Activated T-cell treated with anti-CD3 and anti-CD28 coated beads, Interleukin-2, amount 50 U/mL, for 4 hours (primary cell): Measurements from ENCODE around the gene USP17L26. TPM values are rescaled to one million over a fixed set of nuclear protein-coding genes. Genes with fewer than 3 reads are reported as not detected.
"Not testable (repeated sequence)": the region's sequence is repeated elsewhere in the genome, so short reads cannot be mapped to it uniquely, and the experiment has no call there.

ENCODE experiments used
- ATAC-seq, 2 donors: fragments of 200-7000 bp; cut with Tn5 transposase; one replicate each; pipeline ENCODE4 v1.10.0; 2021
- DNase-seq: peaks from one replicate; pipeline ENCODE4 v3.0.0-alpha.2; 2020
- H3K27me3 Mint-ChIP-seq: one replicate; pipeline ENCODE4 v1.8.0; 2021; ENCODE audit warnings: low read depth, mixed read lengths
- H3K36me3 Mint-ChIP-seq: one replicate; pipeline ENCODE4 v1.8.0; 2022; ENCODE audit warnings: mixed read lengths; ENCODE audit not compliant: insufficient read depth
- H3K4me1 Mint-ChIP-seq: one replicate; pipeline ENCODE4 v1.8.0; 2021; ENCODE audit warnings: low read depth, mixed read lengths
- H3K4me3 Mint-ChIP-seq: one replicate; pipeline ENCODE4 v1.8.0; 2021; ENCODE audit warnings: mild to moderate bottlenecking, moderate library complexity, mixed read lengths
- H3K9me3 Mint-ChIP-seq: one replicate; pipeline ENCODE4 v1.8.0; 2021; ENCODE audit warnings: mixed read lengths
- total RNA-seq, 3 donors: library from RNA; stranded (reverse); gene quantifications; one replicate each; pipeline ENCODE4 v1.2.1, GENCODE V29; 2021

The USP17L26 gene, protein sequence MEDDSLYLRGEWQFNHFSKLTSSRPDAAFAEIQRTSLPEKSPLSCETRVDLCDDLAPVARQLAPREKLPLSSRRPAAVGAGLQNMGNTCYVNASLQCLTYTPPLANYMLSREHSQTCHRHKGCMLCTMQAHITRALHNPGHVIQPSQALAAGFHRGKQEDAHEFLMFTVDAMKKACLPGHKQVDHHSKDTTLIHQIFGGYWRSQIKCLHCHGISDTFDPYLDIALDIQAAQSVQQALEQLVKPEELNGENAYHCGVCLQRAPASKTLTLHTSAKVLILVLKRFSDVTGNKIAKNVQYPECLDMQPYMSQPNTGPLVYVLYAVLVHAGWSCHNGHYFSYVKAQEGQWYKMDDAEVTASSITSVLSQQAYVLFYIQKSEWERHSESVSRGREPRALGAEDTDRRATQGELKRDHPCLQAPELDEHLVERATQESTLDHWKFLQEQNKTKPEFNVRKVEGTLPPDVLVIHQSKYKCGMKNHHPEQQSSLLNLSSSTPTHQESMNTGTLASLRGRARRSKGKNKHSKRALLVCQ
- total RNA-seq = not detected

DNA sequence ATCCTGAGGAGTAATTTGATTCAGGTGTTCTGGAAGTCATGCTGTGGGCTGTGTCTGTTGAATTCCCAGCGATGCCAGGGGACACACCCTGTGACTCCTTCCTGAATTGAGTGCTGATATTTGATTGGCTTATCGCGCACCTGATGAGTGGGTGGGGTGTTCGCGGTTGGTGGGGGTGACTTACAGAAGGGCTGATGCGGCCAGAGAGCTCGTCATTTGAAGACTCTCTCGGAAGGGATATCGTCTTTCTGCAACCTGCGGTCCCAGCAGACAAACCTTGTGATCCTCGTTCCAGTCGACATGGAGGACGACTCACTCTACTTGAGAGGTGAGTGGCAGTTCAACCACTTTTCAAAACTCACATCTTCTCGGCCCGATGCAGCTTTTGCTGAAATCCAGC is at the start of gene USP17L26:
USP17L26 (plus strand) TSS at position 301 of the 400 bp plus-strand sequence; CDS start at position 301, 0 bp downstream.
- DNase-seq, H3K9me3 Mint-ChIP-seq, H3K36me3 Mint-ChIP-seq, H3K4me1 Mint-ChIP-seq, H3K27me3 Mint-ChIP-seq, H3K4me3 Mint-ChIP-seq, ATAC-seq: not testable (repeated sequence)

DNA sequence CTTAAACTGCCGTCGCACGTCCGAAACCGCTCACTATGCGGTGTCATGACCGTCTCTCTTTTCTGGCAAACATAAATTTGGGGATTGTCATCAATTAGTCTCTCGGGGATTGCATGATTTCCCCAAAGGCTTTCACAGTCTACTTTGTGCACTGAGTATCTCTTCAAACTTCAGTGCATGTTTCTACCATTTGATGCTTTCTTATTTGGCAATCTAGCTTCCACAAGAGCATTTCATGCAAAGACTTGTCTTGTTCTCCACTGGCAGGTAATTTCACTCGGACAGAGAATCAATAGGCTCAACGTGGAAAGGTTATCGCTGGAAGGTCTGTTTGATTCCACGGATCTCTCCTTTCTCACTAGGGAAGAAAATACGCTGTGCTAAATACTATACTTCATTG is 10.3 kb upstream of the USP17L26 start:
- H3K27me3 Mint-ChIP-seq, DNase-seq, H3K4me3 Mint-ChIP-seq, ATAC-seq, H3K4me1 Mint-ChIP-seq, H3K36me3 Mint-ChIP-seq, H3K9me3 Mint-ChIP-seq: not testable (repeated sequence)

DNA sequence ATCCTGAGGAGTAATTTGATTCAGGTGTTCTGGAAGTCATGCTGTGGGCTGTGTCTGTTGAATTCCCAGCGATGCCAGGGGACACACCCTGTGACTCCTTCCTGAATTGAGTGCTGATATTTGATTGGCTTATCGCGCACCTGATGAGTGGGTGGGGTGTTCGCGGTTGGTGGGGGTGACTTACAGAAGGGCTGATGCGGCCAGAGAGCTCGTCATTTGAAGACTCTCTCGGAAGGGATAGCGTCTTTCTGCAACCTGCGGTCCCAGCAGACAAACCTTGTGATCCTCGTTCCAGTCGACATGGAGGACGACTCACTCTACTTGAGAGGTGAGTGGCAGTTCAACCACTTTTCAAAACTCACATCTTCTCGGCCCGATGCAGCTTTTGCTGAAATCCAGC is 9.6 kb upstream of the USP17L26 start, which contains the start of gene USP17L24:
USP17L24 (plus strand) TSS at position 301 of the 400 bp plus-strand sequence; CDS start at position 301, 0 bp downstream.
- H3K9me3 Mint-ChIP-seq, H3K36me3 Mint-ChIP-seq: not testable (repeated sequence)

DNA sequence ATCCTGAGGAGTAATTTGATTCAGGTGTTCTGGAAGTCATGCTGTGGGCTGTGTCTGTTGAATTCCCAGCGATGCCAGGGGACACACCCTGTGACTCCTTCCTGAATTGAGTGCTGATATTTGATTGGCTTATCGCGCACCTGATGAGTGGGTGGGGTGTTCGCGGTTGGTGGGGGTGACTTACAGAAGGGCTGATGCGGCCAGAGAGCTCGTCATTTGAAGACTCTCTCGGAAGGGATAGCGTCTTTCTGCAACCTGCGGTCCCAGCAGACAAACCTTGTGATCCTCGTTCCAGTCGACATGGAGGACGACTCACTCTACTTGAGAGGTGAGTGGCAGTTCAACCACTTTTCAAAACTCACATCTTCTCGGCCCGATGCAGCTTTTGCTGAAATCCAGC is 4.8 kb upstream of the USP17L26 start, which contains the start of gene USP17L25:
USP17L25 (plus strand) TSS at position 301 of the 400 bp plus-strand sequence; CDS start at position 301, 0 bp downstream.
- H3K9me3 Mint-ChIP-seq, DNase-seq, H3K27me3 Mint-ChIP-seq, H3K36me3 Mint-ChIP-seq, ATAC-seq, H3K4me3 Mint-ChIP-seq, H3K4me1 Mint-ChIP-seq: not testable (repeated sequence)

More for the DNA sequence above, 9.6 kb upstream of the USP17L26 start, which contains the start of gene USP17L24:
- H3K27me3 Mint-ChIP-seq, ATAC-seq, DNase-seq, H3K4me3 Mint-ChIP-seq, H3K4me1 Mint-ChIP-seq: not testable (repeated sequence)

DNA sequence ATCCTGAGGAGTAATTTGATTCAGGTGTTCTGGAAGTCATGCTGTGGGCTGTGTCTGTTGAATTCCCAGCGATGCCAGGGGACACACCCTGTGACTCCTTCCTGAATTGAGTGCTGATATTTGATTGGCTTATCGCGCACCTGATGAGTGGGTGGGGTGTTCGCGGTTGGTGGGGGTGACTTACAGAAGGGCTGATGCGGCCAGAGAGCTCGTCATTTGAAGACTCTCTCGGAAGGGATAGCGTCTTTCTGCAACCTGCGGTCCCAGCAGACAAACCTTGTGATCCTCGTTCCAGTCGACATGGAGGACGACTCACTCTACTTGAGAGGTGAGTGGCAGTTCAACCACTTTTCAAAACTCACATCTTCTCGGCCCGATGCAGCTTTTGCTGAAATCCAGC is 4.6 kb downstream of the USP17L26 start, which contains the start of gene USP17L5:
USP17L5 (plus strand) TSS at position 301 of the 400 bp plus-strand sequence; CDS start at position 301, 0 bp downstream.
- H3K4me3 Mint-ChIP-seq, H3K9me3 Mint-ChIP-seq, H3K27me3 Mint-ChIP-seq, ATAC-seq, H3K4me1 Mint-ChIP-seq, H3K36me3 Mint-ChIP-seq, DNase-seq: not testable (repeated sequence)

DNA sequence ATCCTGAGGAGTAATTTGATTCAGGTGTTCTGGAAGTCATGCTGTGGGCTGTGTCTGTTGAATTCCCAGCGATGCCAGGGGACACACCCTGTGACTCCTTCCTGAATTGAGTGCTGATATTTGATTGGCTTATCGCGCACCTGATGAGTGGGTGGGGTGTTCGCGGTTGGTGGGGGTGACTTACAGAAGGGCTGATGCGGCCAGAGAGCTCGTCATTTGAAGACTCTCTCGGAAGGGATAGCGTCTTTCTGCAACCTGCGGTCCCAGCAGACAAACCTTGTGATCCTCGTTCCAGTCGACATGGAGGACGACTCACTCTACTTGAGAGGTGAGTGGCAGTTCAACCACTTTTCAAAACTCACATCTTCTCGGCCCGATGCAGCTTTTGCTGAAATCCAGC is 9.4 kb downstream of the USP17L26 start, which contains the start of gene USP17L27:
USP17L27 (plus strand) TSS at position 301 of the 400 bp plus-strand sequence; CDS start at position 301, 0 bp downstream.
- DNase-seq, H3K4me1 Mint-ChIP-seq, H3K27me3 Mint-ChIP-seq, ATAC-seq, H3K9me3 Mint-ChIP-seq, H3K36me3 Mint-ChIP-seq, H3K4me3 Mint-ChIP-seq: not testable (repeated sequence)

DNA sequence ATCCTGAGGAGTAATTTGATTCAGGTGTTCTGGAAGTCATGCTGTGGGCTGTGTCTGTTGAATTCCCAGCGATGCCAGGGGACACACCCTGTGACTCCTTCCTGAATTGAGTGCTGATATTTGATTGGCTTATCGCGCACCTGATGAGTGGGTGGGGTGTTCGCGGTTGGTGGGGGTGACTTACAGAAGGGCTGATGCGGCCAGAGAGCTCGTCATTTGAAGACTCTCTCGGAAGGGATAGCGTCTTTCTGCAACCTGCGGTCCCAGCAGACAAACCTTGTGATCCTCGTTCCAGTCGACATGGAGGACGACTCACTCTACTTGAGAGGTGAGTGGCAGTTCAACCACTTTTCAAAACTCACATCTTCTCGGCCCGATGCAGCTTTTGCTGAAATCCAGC is 14.1 kb downstream of the USP17L26 start, which contains the start of gene USP17L28:
USP17L28 (plus strand) TSS at position 301 of the 400 bp plus-strand sequence; CDS start at position 301, 0 bp downstream.
- H3K36me3 Mint-ChIP-seq, H3K4me1 Mint-ChIP-seq, H3K4me3 Mint-ChIP-seq, ATAC-seq, H3K9me3 Mint-ChIP-seq, H3K27me3 Mint-ChIP-seq, DNase-seq: not testable (repeated sequence)

DNA sequence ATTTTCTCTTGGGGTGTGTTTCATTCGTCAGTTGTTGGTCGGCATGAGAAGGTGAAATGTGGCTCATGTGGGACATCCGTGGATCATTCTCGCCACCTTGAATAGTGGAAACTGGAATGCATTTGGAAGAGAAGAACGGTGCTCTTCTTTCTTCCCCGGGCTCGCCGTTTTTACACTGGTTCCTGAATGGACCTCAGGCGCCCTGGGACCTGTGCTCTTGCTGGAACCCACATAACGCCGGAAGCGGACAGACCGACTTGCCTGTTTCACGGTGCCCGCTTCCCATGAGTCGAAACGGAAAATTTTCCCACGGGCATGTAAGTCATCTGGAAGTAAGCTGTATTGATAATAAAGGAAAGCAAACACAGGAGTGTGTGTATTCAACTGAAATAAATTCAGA is 16.4 kb downstream of the USP17L26 start:
- not testable (repeated sequence) for DNase-seq, H3K27me3 Mint-ChIP-seq, H3K4me3 Mint-ChIP-seq, H3K4me1 Mint-ChIP-seq, H3K9me3 Mint-ChIP-seq, H3K36me3 Mint-ChIP-seq, ATAC-seq

DNA sequence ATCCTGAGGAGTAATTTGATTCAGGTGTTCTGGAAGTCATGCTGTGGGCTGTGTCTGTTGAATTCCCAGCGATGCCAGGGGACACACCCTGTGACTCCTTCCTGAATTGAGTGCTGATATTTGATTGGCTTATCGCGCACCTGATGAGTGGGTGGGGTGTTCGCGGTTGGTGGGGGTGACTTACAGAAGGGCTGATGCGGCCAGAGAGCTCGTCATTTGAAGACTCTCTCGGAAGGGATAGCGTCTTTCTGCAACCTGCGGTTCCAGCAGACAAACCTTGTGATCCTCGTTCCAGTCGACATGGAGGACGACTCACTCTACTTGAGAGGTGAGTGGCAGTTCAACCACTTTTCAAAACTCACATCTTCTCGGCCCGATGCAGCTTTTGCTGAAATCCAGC is 18.9 kb downstream of the USP17L26 start, which contains the start of gene USP17L29:
USP17L29 (plus strand) TSS at position 301 of the 400 bp plus-strand sequence; CDS start at position 301, 0 bp downstream.
- H3K27me3 Mint-ChIP-seq, H3K4me1 Mint-ChIP-seq, ATAC-seq, H3K9me3 Mint-ChIP-seq, DNase-seq, H3K36me3 Mint-ChIP-seq, H3K4me3 Mint-ChIP-seq: not testable (repeated sequence)

DNA sequence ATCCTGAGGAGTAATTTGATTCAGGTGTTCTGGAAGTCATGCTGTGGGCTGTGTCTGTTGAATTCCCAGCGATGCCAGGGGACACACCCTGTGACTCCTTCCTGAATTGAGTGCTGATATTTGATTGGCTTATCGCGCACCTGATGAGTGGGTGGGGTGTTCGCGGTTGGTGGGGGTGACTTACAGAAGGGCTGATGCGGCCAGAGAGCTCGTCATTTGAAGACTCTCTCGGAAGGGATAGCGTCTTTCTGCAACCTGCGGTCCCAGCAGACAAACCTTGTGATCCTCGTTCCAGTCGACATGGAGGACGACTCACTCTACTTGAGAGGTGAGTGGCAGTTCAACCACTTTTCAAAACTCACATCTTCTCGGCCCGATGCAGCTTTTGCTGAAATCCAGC is 28.4 kb downstream of the USP17L26 start, which contains the start of gene USP17L30:
USP17L30 (plus strand) TSS at position 301 of the 400 bp plus-strand sequence; CDS start at position 301, 0 bp downstream.
- H3K9me3 Mint-ChIP-seq, DNase-seq, H3K27me3 Mint-ChIP-seq, H3K4me1 Mint-ChIP-seq, H3K36me3 Mint-ChIP-seq, H3K4me3 Mint-ChIP-seq, ATAC-seq: not testable (repeated sequence)

DNA sequence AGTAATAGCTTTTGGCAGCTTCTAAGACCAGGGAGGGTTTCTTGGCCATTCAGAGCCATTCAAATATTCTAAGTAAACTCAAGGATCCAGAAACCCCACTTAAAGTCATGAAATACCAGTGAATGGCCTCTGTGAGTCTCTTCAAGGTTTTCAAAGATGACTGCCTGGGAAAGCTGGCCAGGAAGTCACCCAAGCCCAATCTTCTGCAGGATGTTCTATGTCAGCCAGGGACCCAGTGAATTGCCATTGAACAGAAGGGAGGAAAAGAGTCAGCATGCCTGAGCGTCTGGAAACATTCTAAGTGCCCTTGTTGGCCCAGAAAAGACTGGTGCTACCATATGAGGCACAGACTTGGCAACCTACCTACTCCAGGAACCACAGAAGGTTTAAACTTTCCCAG is 45.4 kb downstream of the USP17L26 start:
- not testable (repeated sequence) for H3K36me3 Mint-ChIP-seq, H3K4me1 Mint-ChIP-seq, DNase-seq, H3K4me3 Mint-ChIP-seq, H3K27me3 Mint-ChIP-seq, ATAC-seq, H3K9me3 Mint-ChIP-seq

DNA sequence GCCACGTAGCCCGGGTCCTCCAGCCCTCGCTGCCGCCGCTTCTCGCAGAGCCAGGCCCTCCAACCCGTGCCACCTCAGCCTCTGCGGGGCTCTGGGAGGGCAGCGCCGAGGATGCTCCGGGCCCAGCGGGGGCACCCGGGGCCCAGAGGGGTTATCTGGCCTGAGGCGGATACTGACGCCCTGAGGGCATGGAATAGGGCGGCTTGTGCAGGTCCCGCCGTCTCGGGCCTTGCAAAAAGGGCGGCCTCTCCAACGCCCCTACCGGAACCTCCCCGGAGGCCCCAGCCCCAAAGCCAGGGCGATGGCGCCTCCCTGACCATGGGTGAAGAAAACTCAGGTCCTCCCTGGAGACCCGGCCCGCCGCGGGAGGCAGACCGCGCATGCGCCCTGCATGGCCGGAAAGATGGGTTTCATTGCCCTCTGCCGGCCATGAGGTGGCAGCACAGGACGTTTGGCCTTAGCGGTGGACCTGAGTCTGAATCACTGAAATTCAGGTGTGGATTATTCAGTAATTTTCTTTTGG is 46.6 kb downstream of the USP17L26 start:
- not testable (repeated sequence) for H3K4me1 Mint-ChIP-seq, H3K27me3 Mint-ChIP-seq
- peak in 1 of 2 donors; percentile 30 for ATAC-seq

DNA sequence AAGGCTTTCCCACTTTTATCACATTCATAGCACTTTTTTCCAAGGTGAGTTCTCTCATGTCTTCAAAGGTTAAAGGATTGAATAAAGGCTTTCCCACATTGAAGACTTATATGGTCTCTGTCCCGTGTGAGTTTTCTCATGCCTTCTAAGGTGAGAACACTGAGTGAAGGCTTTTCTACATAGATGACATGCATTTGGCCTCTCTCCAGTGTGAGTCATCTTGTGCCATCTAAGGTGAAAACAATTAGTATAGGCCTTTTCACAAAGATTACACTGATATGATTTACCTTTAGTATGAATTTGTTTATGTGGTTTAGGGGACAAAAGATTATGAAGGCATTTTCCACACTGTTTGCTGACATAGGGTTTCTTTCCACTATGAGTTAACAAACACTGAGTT is 49.7 kb downstream of the USP17L26 start:
- Mint-ChIP-seq H3K4me1 (no peaks in the 10 kb centered on the region), H3K27me3 (peaks cover 3% of the 10 kb centered on the region), H3K36me3 (no peaks in the 10 kb centered on the region), H3K9me3 (no peaks in the 10 kb centered on the region), H3K4me3 (no peak overlapping the region)
- ATAC-seq (no peak), DNase-seq (no peak)

More for the DNA sequence above, 46.6 kb downstream of the USP17L26 start:
- not testable (repeated sequence) for H3K36me3 Mint-ChIP-seq, H3K9me3 Mint-ChIP-seq, DNase-seq
- peak overlapping the region; percentile 51 for H3K4me3 Mint-ChIP-seq
